Left renal cortex interstitium (tissue), 4 donors: Measurements from ENCODE around the gene TTYH2. TPM values are rescaled to one million over a fixed set of nuclear protein-coding genes. Genes with fewer than 3 reads are reported as not detected.
A peak's percentile ranks its signal among the peaks of the same experiment; 100 is the strongest.

ENCODE experiments used
- DNase-seq, 4 donors: peaks; one replicate each; pipeline ENCODE4 v3.0.0-alpha.2; 2013; ENCODE audit warnings: low read depth in 4 of 4, low spot score in 2 of 4, missing footprints in 1 of 4
- polyA plus RNA-seq, 4 donors: library from polyadenylated mRNA; unstranded; fragments of 120-200 nt; gene quantifications; one replicate each; pipeline ENCODE4 v1.2.1, GENCODE V29; 2013; ENCODE audit not compliant: insufficient read length in 4 of 4

The TTYH2 gene
- polyA plus RNA-seq, 4 donors = 16.9 to 19.0 (median 18.3) TPM

GRCh38 chr17:74231928-74232907 is 18.8 kb downstream of the TTYH2 start:
- no peak for DNase-seq

GRCh38 chr17:74233937-74234336 is 20.6 kb downstream of the TTYH2 start:
- no peak for DNase-seq

DNA sequence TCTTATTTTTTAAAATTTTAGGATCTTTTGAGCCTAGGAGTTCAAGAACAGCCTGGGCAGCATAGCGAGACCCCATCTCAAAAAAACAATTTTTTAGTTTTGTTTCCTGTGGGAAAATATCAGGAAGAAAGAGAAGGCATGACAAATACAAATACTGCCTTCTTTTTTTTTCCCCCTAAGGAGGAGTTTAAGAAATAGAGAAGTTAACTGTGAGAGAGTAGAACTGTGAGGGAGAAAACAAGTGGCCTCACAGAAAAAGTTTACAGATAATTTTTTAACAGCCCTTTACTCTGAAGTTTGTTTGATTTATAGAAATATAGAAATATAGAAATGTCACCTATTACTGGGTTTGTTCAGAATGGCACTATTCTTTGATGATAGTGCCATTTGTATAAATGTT is 21.1 kb downstream of the TTYH2 start:
- no peak for DNase-seq

GRCh38 chr17:74235040-74235581 is 21.7 kb downstream of the TTYH2 start:
- DNase-seq = no peak

DNA sequence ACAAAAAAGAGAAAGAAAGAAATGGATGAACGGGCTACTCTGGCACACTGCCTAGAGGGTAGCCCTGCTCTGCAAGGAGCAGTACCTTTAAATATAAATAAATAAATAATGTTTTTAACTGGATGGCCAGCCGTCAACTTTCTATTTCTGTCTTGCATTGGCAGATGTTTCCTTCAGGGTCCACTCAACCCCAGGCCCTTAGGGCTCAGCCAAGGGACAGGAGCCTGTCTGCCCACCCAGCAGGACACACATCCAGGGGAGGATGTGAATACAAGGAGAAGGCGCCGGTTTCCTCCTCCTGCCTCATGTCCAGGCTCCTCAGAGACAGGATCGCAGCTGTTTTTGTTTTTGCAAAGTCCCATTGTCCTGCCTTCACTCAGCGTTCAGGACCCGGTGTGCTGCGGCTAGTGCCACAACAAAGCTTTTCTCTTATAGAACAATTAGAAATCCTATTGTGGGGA is 22.6 kb downstream of the TTYH2 start:
- no peak for DNase-seq

- no peak for DNase-seq
These were observed 23.9 kb downstream of the TTYH2 start for GRCh38 chr17:74237321-74237720.

GRCh38 chr17:74239172-74239571 is 25.8 kb downstream of the TTYH2 start:
- DNase-seq = no peak

GRCh38 chr17:74240618-74241205 is 27.3 kb downstream of the TTYH2 start:
- DNase-seq = peak in 1 of 4 donors; percentile 43

DNA sequence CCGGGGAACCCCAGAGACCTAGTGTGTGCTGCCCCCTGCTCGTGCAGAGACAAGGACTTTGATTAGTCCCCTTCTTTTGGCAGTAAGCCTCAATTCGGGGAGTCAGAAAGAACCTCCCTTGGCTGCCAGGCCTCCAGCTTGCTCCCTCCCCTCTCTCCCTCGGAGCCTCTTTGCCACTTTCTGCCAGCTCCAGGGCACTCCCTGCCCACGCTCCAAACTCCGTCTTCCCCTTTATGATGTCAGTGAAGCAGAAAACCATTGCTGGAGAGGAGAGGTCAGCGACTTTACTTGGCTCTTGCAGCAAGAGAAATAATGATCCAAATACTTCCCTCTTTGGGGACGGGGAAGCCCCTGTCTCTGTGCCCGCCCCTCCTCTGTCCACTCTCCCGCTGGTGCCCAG is 28.1 kb downstream of the TTYH2 start:
- no peak for DNase-seq

- no peak for DNase-seq
These were observed 28.5 kb downstream of the TTYH2 start for GRCh38 chr17:74241847-74242246.

GRCh38 chr17:74243013-74243755 is 29.8 kb downstream of the TTYH2 start:
- DNase-seq = no peak

- no peak for DNase-seq
These were observed 30.8 kb downstream of the TTYH2 start for GRCh38 chr17:74244128-74244527.

GRCh38 chr17:74244548-74244947 is 31.2 kb downstream of the TTYH2 start:
- DNase-seq = no peak

DNA sequence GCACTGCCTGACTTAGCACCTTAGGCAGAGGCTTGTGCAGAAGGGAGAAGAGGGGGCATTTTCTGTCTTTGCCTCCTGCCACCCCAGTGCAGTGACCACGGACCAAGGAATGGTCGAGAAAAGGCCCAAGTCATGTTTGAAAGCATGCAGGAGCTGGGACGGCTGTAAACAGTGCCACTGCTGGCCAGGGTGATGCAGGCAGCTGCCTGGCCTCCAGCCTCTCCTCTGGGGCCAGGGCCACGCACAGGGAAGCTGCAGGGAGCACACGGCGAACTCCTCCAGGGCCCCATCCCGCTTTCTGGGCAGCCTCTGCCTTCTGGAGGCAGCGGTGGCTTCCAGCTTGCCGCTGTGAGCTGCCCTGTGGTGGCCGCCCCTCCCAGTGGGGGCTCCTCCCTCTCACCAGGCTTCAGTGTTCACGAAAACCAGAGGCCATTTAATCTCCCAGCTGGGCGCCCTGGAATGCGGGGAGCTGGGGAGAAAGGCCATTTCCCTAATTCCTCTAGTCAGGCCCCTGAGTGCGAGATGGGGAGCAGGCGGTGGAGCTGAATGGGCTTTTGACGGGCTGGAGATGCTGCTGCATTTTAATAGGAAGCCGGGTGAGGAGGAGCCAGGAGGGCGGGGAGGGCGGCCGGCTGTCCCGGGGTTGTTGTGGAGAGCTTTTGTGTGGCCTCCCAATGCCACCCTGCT is 31.9 kb downstream of the TTYH2 start:
- DNase-seq = peak in 1 of 4 donors; percentile 46

DNA sequence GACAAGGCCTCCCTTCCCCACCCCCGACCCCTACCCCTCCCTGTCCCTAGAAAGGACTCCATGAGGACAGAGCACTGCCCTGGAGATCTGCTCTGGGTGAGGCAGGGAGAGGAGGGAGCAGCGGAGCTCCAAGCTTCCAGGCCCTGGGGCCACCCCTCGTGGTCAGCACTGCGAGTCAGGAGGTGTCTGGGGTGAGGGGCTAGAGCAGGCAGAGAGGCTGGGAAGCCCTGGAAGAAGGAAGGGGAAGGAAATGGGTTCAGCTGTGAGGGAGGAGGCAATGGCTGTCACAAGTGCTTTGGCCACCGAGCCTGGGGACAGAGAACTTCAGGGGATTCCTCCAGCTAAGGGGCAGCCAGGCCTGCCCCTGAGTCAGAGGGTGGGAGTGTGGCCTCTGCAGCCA is 32.5 kb downstream of the TTYH2 start:
- no peak for DNase-seq

GRCh38 chr17:74249590-74250270 is 36.4 kb downstream of the TTYH2 start:
- no peak for DNase-seq

DNA sequence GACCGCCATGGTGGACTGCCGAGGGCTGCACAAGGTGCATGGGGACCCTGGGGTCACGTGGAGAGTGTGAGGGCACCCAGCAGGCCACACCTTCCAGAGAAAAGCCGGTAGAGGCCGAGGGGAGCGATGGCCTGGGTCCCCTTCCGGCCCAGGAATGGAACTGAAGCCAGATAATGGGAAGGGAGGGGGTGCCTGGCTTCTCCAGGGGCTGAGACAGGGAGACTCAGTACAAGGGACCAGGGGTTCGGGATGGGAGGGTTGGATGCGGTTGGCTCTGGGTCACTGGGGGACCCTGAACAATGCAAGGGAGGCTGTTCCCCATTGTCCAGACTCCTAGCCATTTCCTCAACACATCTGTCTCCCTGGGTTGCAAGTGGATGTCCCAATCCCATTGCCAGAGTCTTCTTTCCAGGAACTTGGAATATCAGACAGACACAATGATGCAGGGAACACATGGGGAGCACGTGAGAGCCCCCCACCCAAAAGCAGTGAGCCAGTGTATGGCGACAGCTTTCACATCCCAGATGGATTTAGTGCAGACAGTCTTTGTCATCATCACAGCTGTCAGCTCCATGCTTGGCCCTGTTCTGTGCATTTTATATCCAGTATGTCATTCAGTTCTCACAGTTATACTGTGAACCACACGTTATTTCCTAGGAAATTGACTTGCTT is 37.1 kb downstream of the TTYH2 start:
- DNase-seq = no peak

DNA sequence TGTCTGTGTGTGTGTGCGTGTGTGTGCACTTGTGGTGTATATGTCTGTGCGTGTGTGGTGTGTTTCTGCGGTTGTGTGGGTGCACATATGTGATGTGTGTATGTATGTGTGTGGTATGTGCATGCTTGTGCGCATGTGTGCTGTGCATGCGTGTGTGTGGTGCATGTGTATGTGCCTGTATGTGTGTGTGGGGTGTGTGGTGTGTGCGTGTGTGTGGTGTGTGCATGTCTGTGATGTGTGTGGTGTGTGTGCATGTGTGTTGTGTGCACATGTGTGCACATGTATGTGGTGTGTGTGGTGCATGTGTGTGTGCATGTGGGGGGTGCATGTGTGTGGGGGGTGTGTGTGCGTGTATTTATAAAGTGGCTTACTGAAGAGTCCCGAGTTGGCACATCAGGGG is 37.7 kb downstream of the TTYH2 start:
- DNase-seq = no peak

GRCh38 chr17:74251569-74251968 is 38.2 kb downstream of the TTYH2 start:
- DNase-seq = no peak
